Naive thymus-derived CD4-positive, alpha-beta T cell (primary cell): ENCODE results near the gene SNAPC2. TPM values are rescaled to one million over a fixed set of nuclear protein-coding genes. Genes with fewer than 3 reads are reported as not detected.
"Not testable (repeated sequence)": the region's sequence is repeated elsewhere in the genome, so short reads cannot be mapped to it uniquely, and the experiment has no call there.

Source experiments
- ATAC-seq: fragments of 150-1000 bp; cut with Tn5 transposase; 2 replicates; pipeline ENCODE4 v1.10.0; 2021; ENCODE audit warnings: mild to moderate bottlenecking, moderate library complexity
- CTCF ChIA-PET: fragments of 350-600 bp; sonication (Branson Sonifier 250); formaldehyde crosslinking; loops from one replicate; lab custom pipeline; 2021; ENCODE audit warnings: antibody characterized with exemption; lab: Charles Lee
- POLR2A ChIA-PET: fragments of 350-600 bp; sonication (Branson Sonifier 250); formaldehyde crosslinking; loops from one replicate; lab custom pipeline; 2021; ENCODE audit warnings: antibody characterized with exemption, inconsistent platforms; lab: Charles Lee
- DNase-seq, 9 donors: peaks; one replicate each; pipeline versions ENCODE4 v3.0.0 to v3.0.0-alpha.2; 2020 to 2022; ENCODE audit warnings: mixed read lengths in 1 of 9
- H3K27ac ChIP-seq: one replicate; pipeline ENCODE4 v1.7.0; 2013; ENCODE audit warnings: mild to moderate bottlenecking, low read depth, low read length, moderate library complexity
- H3K27me3 ChIP-seq, 2 donors: one replicate each; pipeline ENCODE4 v1.7.0; 2013; ENCODE audit warnings: low read length in 2 of 2, mild to moderate bottlenecking in 2 of 2, moderate library complexity in 2 of 2; ENCODE audit not compliant: control insufficient read depth in 2 of 2, insufficient read depth in 2 of 2
- H3K36me3 ChIP-seq, 3 experiments: 1 replicate in 2 of 3; 2 replicates in 1 of 3; pipeline ENCODE4 v1.7.0; 2013; ENCODE audit warnings: low read length in 3 of 3, mild to moderate bottlenecking in 3 of 3, moderate library complexity in 1 of 3; ENCODE audit not compliant: insufficient read depth in 3 of 3, control insufficient read depth in 2 of 3
- H3K4me1 ChIP-seq, 2 donors: one replicate each; pipeline ENCODE4 v1.7.0; 2013; ENCODE audit warnings: low read length in 2 of 2, mild to moderate bottlenecking in 2 of 2, moderate library complexity in 1 of 2; ENCODE audit not compliant: control insufficient read depth in 2 of 2, insufficient read depth in 2 of 2
- H3K4me3 ChIP-seq: 2 replicates; pipeline ENCODE4 v1.7.0; 2013; ENCODE audit warnings: mild to moderate bottlenecking, low read length
- H3K9me3 ChIP-seq, 3 experiments: 1 replicate in 2 of 3; 2 replicates in 1 of 3; pipeline ENCODE4 v1.7.0; 2013; ENCODE audit warnings: low read length in 3 of 3; ENCODE audit not compliant: control insufficient read depth in 2 of 3
- H3K27ac Mint-ChIP-seq, 9 donors: one replicate each; pipeline ENCODE4 v1.8.0; 2020 to 2022; ENCODE audit warnings: mixed read lengths in 9 of 9, mild to moderate bottlenecking in 8 of 9, moderate library complexity in 5 of 9, inconsistent platforms in 2 of 9
- H3K27me3 Mint-ChIP-seq, 5 donors: one replicate each; pipeline ENCODE4 v1.8.0; 2021 to 2022; ENCODE audit warnings: mixed read lengths in 5 of 5, mild to moderate bottlenecking in 1 of 5
- H3K36me3 Mint-ChIP-seq, 5 donors: one replicate each; pipeline ENCODE4 v1.8.0; 2020 to 2022; ENCODE audit warnings: mixed read lengths in 5 of 5, mild to moderate bottlenecking in 3 of 5, inconsistent platforms in 1 of 5
- H3K4me1 Mint-ChIP-seq, 7 donors: one replicate each; pipeline ENCODE4 v1.8.0; 2020 to 2022; ENCODE audit warnings: mixed read lengths in 7 of 7, mild to moderate bottlenecking in 3 of 7, inconsistent platforms in 1 of 7
- H3K4me3 Mint-ChIP-seq, 10 donors: one replicate each; pipeline ENCODE4 v1.8.0; 2020 to 2022; ENCODE audit warnings: mild to moderate bottlenecking in 10 of 10, mixed read lengths in 10 of 10, moderate library complexity in 6 of 10, inconsistent platforms in 2 of 10
- H3K9me3 Mint-ChIP-seq, 11 donors: one replicate each; pipeline ENCODE4 v1.8.0; 2020 to 2022; ENCODE audit warnings: mixed read lengths in 11 of 11, mild to moderate bottlenecking in 4 of 11, inconsistent platforms in 1 of 11, moderate library complexity in 1 of 11
- intact Hi-C, 2 donors: fragments of 100-400 bp; cut with micrococcal nuclease; formaldehyde crosslinking; loops; one replicate each; pipeline ENCODE4 v1.15.1; 2023
- polyA plus RNA-seq, 2 donors: library from polyadenylated mRNA; unstranded; fragments of 300-500 nt; fragmentation: Illumina TruSeq; gene quantifications; one replicate each; pipeline ENCODE4 v1.2.3, GENCODE V29; 2021
- total RNA-seq, 6 experiments: library from RNA in 5 of 6; stranded (reverse) in 5 of 6; gene quantifications; 1 replicate in 5 of 6; 2 replicates in 1 of 6; pipeline ENCODE4 v1.2.3 and lab custom pipeline; 2021 to 2026

SNAPC2 gene
- total and polyA plus RNA-seq, 7 experiments from 2014 or later = 11.5 to 24.4 (median 18.2) TPM

- peaks cover 0 to 19% (median 9%) of the 10 kb centered on the region in 7 donors for H3K4me1 Mint-ChIP-seq
- DNase-seq (peak; percentile 56 to 81 (median 65)), ATAC-seq (peak; percentile 78)
- peak overlapping the region in 5 of 9 donors; percentile 8 to 71 (median 49) for H3K27ac Mint-ChIP-seq
- Histone ChIP-seq H3K4me1 (peaks cover 0 to 4% of the 10 kb centered on the region in 2 donors), H3K4me3 (no peak overlapping the region), H3K27ac (peak overlapping the region; percentile 29), H3K36me3 (peaks cover 0 to 40% (median 15%) of the 10 kb centered on the region in 3 experiments), H3K9me3 (no peaks in the 10 kb centered on the region), H3K27me3 (no peaks in the 10 kb centered on the region)
- POLR2A ChIA-PET = interaction anchor here (0.6 to 1.4 kb wide), 2 partner anchors 8 to 15 kb away, joined by 4 to 6 read pairs; partner anchors contain the start of gene TIMM44
- no peaks in the 10 kb centered on the region for H3K27me3 Mint-ChIP-seq
- H3K4me3 Mint-ChIP-seq = no peak overlapping the region
- H3K36me3 Mint-ChIP-seq = peaks cover 0 to 5% (median 3%) of the 10 kb centered on the region in 5 donors
- intact Hi-C loops = loop anchor here (1.0 to 10.0 kb wide), 2 partner anchors 14 to 864 kb away; partner anchors contain the start of genes TIMM44 (in 1 of the 2) and ZNF557 (in 1 of the 2)
- no peaks in the 10 kb centered on the region for H3K9me3 Mint-ChIP-seq
- CTCF ChIA-PET = interaction anchor here (0.7 to 1.1 kb wide), 3 partner anchors 11 to 931 kb away, joined by 3 to 4 read pairs (median 3); no protein-coding TSS in a partner anchor
Observed at GRCh38 chr19:7928741-7929701, 8.9 kb downstream of the SNAPC2 start.

GRCh38 chr19:7930030-7930429, 9.9 kb downstream of the SNAPC2 start:
- H3K27me3 Mint-ChIP-seq, H3K36me3 Mint-ChIP-seq, H3K4me3 Mint-ChIP-seq, H3K4me1 ChIP-seq, DNase-seq, H3K9me3 Mint-ChIP-seq, H3K4me3 ChIP-seq, ATAC-seq, intact Hi-C loops, H3K27me3 ChIP-seq, POLR2A ChIA-PET, H3K27ac ChIP-seq, H3K9me3 ChIP-seq: not testable (repeated sequence)
- H3K36me3 ChIP-seq = peaks cover 0 to 50% (median 15%) of the 10 kb centered on the region in 3 experiments
- CTCF ChIA-PET = interaction anchor here (1.1 kb wide), 1 partner anchor 10 kb away, joined by 3 read pairs; no protein-coding TSS in a partner anchor
- peak overlapping the region in 6 of 9 donors; percentile 9 to 64 (median 37) for H3K27ac Mint-ChIP-seq
- peaks cover 0 to 14% (median 7%) of the 10 kb centered on the region in 7 donors for H3K4me1 Mint-ChIP-seq

DNA sequence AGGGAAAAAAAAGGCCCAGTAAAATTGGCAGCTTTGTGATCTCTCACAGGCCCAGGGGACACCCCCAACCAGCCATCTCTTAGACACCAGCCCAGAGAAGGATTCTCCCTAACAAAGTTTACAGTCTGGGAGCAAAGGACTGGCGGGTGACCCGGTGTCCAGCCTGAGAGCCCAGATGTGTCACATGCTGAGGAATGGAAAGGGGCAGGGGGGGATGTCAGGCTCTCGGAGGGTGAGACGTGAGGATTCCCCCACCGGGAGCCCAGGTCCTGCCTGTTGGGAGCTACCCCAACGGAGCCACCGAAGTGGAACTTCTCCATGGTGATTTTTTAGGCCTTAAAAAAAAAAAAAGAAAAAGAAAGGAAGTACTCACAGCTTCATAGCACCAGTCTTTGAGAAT, 10.6 kb downstream of the SNAPC2 start:
- Mint-ChIP-seq H3K36me3 (peaks cover 0 to 9% (median 4%) of the 10 kb centered on the region in 5 donors), H3K9me3 (no peaks in the 10 kb centered on the region), H3K27ac (no peak overlapping the region), H3K27me3 (no peaks in the 10 kb centered on the region), H3K4me1 (peaks cover 0 to 11% (median 5%) of the 10 kb centered on the region in 7 donors), H3K4me3 (no peak overlapping the region)
- ATAC-seq = no peak
- no peak for DNase-seq
- Histone ChIP-seq H3K9me3 (no peaks in the 10 kb centered on the region), H3K36me3 (peaks cover 0 to 57% (median 21%) of the 10 kb centered on the region in 3 experiments), H3K4me1 (peaks cover 0 to 4% of the 10 kb centered on the region in 2 donors), H3K27me3 (no peaks in the 10 kb centered on the region), H3K27ac (no peak overlapping the region), H3K4me3 (no peak overlapping the region)
- POLR2A ChIA-PET = interaction anchor here (0.7 kb wide), 1 partner anchor 64 kb away, joined by 3 read pairs; no protein-coding TSS in a partner anchor
- CTCF ChIA-PET = interaction anchor here (1.4 kb wide), 1 partner anchor 10 kb away, joined by 8 read pairs; the partner anchor contains the start of gene SNAPC2
- intact Hi-C loops = no loop called here

- peaks cover 0 to 63% (median 23%) of the 10 kb centered on the region in 3 experiments for H3K36me3 ChIP-seq
- Mint-ChIP-seq H3K36me3 (peaks cover 0 to 9% (median 4%) of the 10 kb centered on the region in 5 donors), H3K4me3 (no peak overlapping the region), H3K9me3 (no peaks in the 10 kb centered on the region), H3K4me1 (peaks cover 0 to 9% (median 5%) of the 10 kb centered on the region in 7 donors), H3K27me3 (no peaks in the 10 kb centered on the region), H3K27ac (no peak overlapping the region)
- no peak overlapping the region for H3K4me3 ChIP-seq
- H3K27me3 ChIP-seq = no peaks in the 10 kb centered on the region
- no peaks in the 10 kb centered on the region for H3K4me1 ChIP-seq
- no peak for ATAC-seq
- CTCF ChIA-PET = interaction anchor here (1.4 kb wide), 1 partner anchor 10 kb away, joined by 8 read pairs; the partner anchor contains the start of gene SNAPC2
- DNase-seq = no peak
- no peak overlapping the region for H3K27ac ChIP-seq
- intact Hi-C loops = no loop called here
- H3K9me3 ChIP-seq = no peaks in the 10 kb centered on the region
- POLR2A ChIA-PET = interaction anchor here (0.7 kb wide), 1 partner anchor 65 kb away, joined by 3 read pairs; no protein-coding TSS in a partner anchor
Observed at GRCh38 chr19:7931221-7932061, 11.3 kb downstream of the SNAPC2 start.

- Histone ChIP-seq H3K36me3 (peaks cover 0 to 72% (median 23%) of the 10 kb centered on the region in 3 experiments), H3K27me3 (no peaks in the 10 kb centered on the region), H3K27ac (no peak overlapping the region), H3K9me3 (no peaks in the 10 kb centered on the region), H3K4me1 (no peaks in the 10 kb centered on the region), H3K4me3 (no peak overlapping the region)
- Mint-ChIP-seq H3K4me3 (no peak overlapping the region), H3K27ac (no peak overlapping the region), H3K36me3 (peaks cover 0 to 9% (median 3%) of the 10 kb centered on the region in 5 donors), H3K4me1 (peaks cover 0 to 8% (median 4%) of the 10 kb centered on the region in 7 donors), H3K27me3 (no peaks in the 10 kb centered on the region), H3K9me3 (no peaks in the 10 kb centered on the region)
- intact Hi-C loops = no loop called here
- ChIA-PET POLR2A (no interaction called here), CTCF (interaction anchor here (1.4 kb wide), 1 partner anchor 11 kb away, joined by 8 read pairs; the partner anchor contains the start of gene SNAPC2)
- no peak for DNase-seq
- no peak for ATAC-seq
Observed at GRCh38 chr19:7932276-7932929, 12.3 kb downstream of the SNAPC2 start.
